ENCODE measurements around the gene AMPD2.
"Not testable (repeated sequence)": the region's sequence is repeated elsewhere in the genome, so short reads cannot be mapped to it uniquely, and the experiment has no call there.

Gene AMPD2

GRCh38 chr1:109643385-109644230 lies 24.0 kb downstream of the AMPD2 start:
- FAIRE-seq (peak; percentile 76), DNase-seq (ENCODE audit: insufficient read length, low spot score) (peak; percentile 73)

- no peak for DNase-seq (ENCODE audit: insufficient read length, low spot score)
- FAIRE-seq: no peak
These were observed 25.0 kb downstream of the AMPD2 start for GRCh38 chr1:109644670-109645069.

- DNase-seq (ENCODE audit: insufficient read length, low spot score) (no peak), FAIRE-seq (no peak)
These were observed 29.9 kb downstream of the AMPD2 start for GRCh38 chr1:109649491-109649914.

GRCh38 chr1:109650609-109651008 lies 31.0 kb downstream of the AMPD2 start:
- no peak for FAIRE-seq
- DNase-seq (ENCODE audit: insufficient read length, low spot score): no peak

GRCh38 chr1:109652402-109652801 lies 32.8 kb downstream of the AMPD2 start:
- no peak for DNase-seq (ENCODE audit: insufficient read length, low spot score)
- FAIRE-seq: no peak

- DNase-seq (ENCODE audit: insufficient read length, low spot score) (no peak), FAIRE-seq (no peak)
These were observed 33.7 kb downstream of the AMPD2 start for GRCh38 chr1:109653306-109653705.

- FAIRE-seq: no peak
These were observed 34.9 kb downstream of the AMPD2 start for GRCh38 chr1:109654519-109654918.

GRCh38 chr1:109655615-109656519 lies 36.2 kb downstream of the AMPD2 start, which contains the start of gene GSTM4:
GSTM4 (plus strand) TSS chr1:109656099; CDS start chr1:109656390, 291 bp downstream.
- FAIRE-seq (peak; percentile 89), DNase-seq (ENCODE audit: insufficient read length, low spot score) (peak; percentile 80)

More at GRCh38 chr1:109654519-109654918, 34.9 kb downstream of the AMPD2 start:
- DNase-seq (ENCODE audit: insufficient read length, low spot score): no peak

- FAIRE-seq (no peak), DNase-seq (ENCODE audit: insufficient read length, low spot score) (no peak)
These were observed 37.8 kb downstream of the AMPD2 start for GRCh38 chr1:109657395-109657794.

GRCh38 chr1:109657970-109658369 lies 38.3 kb downstream of the AMPD2 start:
- FAIRE-seq: no peak

GRCh38 chr1:109658533-109659042 lies 39.0 kb downstream of the AMPD2 start:
- DNase-seq (ENCODE audit: insufficient read length, low spot score): no peak
- no peak for FAIRE-seq

More at GRCh38 chr1:109657970-109658369, 38.3 kb downstream of the AMPD2 start:
- no peak for DNase-seq (ENCODE audit: insufficient read length, low spot score)

GRCh38 chr1:109659145-109659544 lies 39.5 kb downstream of the AMPD2 start:
- FAIRE-seq (no peak), DNase-seq (ENCODE audit: insufficient read length, low spot score) (no peak)

GRCh38 chr1:109659997-109660690 lies 40.5 kb downstream of the AMPD2 start:
- FAIRE-seq (no peak), DNase-seq (ENCODE audit: insufficient read length, low spot score) (no peak)

- FAIRE-seq; DNase-seq (ENCODE audit: insufficient read length, low spot score): not testable (repeated sequence)
These were observed 41.0 kb downstream of the AMPD2 start for GRCh38 chr1:109660691-109661026.

- no peak for FAIRE-seq
These were observed 41.8 kb downstream of the AMPD2 start for GRCh38 chr1:109661391-109661790.

GRCh38 chr1:109664671-109665070 lies 45.0 kb downstream of the AMPD2 start:
- FAIRE-seq (no peak), DNase-seq (ENCODE audit: insufficient read length, low spot score) (no peak)

More at GRCh38 chr1:109661391-109661790, 41.8 kb downstream of the AMPD2 start:
- no peak for DNase-seq (ENCODE audit: insufficient read length, low spot score)

- FAIRE-seq (no peak), DNase-seq (ENCODE audit: insufficient read length, low spot score) (peak; percentile 65)
These were observed 48.0 kb downstream of the AMPD2 start, which contains the start of gene GSTM2 for GRCh38 chr1:109667452-109668122. GSTM2 (plus strand) TSS chr1:109668057; CDS start chr1:109668116, 59 bp downstream.

GRCh38 chr1:109668123-109668775 lies 48.6 kb downstream of the AMPD2 start:
- no peak for FAIRE-seq

GRCh38 chr1:109669246-109669948 lies 49.8 kb downstream of the AMPD2 start:
- DNase-seq (ENCODE audit: insufficient read length, low spot score) (no peak), FAIRE-seq (no peak)

More at GRCh38 chr1:109668123-109668775, 48.6 kb downstream of the AMPD2 start:
- DNase-seq (ENCODE audit: insufficient read length, low spot score): no peak
